Inflammatory macrophage treated with lipopolysaccharide for 1 hour (primary cell): ENCODE results near the gene MYRIP.

Experiments
- DNase-seq, 2 donors: peaks; one replicate each; pipeline ENCODE4 v3.0.0-alpha.2; 2020 to 2022

Gene MYRIP

GRCh38 chr3:40143283-40144090 lies 334.1 kb downstream of the MYRIP start:
- no peak for DNase-seq

GRCh38 chr3:40148827-40149226 lies 339.4 kb downstream of the MYRIP start:
- DNase-seq, result no peak

- no peak for DNase-seq
These were observed 343.2 kb downstream of the MYRIP start for GRCh38 chr3:40152482-40153133.

- no peak for DNase-seq
These were observed 351.5 kb downstream of the MYRIP start for GRCh38 chr3:40160933-40161332.

GRCh38 chr3:40162616-40163015 lies 353.2 kb downstream of the MYRIP start:
- no peak for DNase-seq

- no peak for DNase-seq
These were observed 357.6 kb downstream of the MYRIP start for GRCh38 chr3:40166997-40167396.

- DNase-seq, result no peak
These were observed 358.5 kb downstream of the MYRIP start for GRCh38 chr3:40167958-40168357.

GRCh38 chr3:40169983-40170382 lies 360.6 kb downstream of the MYRIP start:
- DNase-seq, result no peak

- DNase-seq, result no peak
These were observed 361.0 kb downstream of the MYRIP start for GRCh38 chr3:40170395-40170794.

- no peak for DNase-seq
These were observed 363.2 kb downstream of the MYRIP start for GRCh38 chr3:40172560-40172959.

GRCh38 chr3:40173227-40173721 lies 363.9 kb downstream of the MYRIP start:
- no peak for DNase-seq

- no peak for DNase-seq
These were observed 368.7 kb downstream of the MYRIP start for GRCh38 chr3:40178012-40178594.

GRCh38 chr3:40179016-40179415 lies 369.6 kb downstream of the MYRIP start:
- peak; percentile 19 to 62 for DNase-seq

GRCh38 chr3:40181182-40181581 lies 371.8 kb downstream of the MYRIP start:
- no peak for DNase-seq

GRCh38 chr3:40185029-40185695 lies 375.8 kb downstream of the MYRIP start:
- DNase-seq, result no peak

GRCh38 chr3:40186508-40186907 lies 377.1 kb downstream of the MYRIP start:
- no peak for DNase-seq

GRCh38 chr3:40187945-40188344 lies 378.5 kb downstream of the MYRIP start:
- DNase-seq, result no peak

- DNase-seq, result no peak
These were observed 379.7 kb downstream of the MYRIP start for GRCh38 chr3:40189118-40189517.

GRCh38 chr3:40190056-40190455 lies 380.6 kb downstream of the MYRIP start:
- DNase-seq, result no peak

GRCh38 chr3:40191251-40191650 lies 381.8 kb downstream of the MYRIP start:
- DNase-seq, result no peak

- peak; percentile 36 to 89 for DNase-seq
These were observed 382.5 kb downstream of the MYRIP start for GRCh38 chr3:40191850-40192448.

- DNase-seq, result no peak
These were observed 383.2 kb downstream of the MYRIP start for GRCh38 chr3:40192628-40193027.

- DNase-seq, result no peak
These were observed 387.6 kb downstream of the MYRIP start for GRCh38 chr3:40196966-40197365.
